Lower leg skin (tissue), 3 donors: ENCODE measurements around the gene ATXN3L.

ENCODE experiments used
- POLR2A ChIP-seq, 2 donors: fragments of 450-650 bp; IDR thresholded peaks; one replicate each; pipeline ENCODE4 v1.6.1; 2016 to 2017; ENCODE audit warnings: antibody characterized with exemption in 2 of 2, mild to moderate bottlenecking in 1 of 2, moderate library complexity in 1 of 2
- TF ChIP-seq, protein P1 (sequence below), 3 donors: fragments of 450-650 bp; IDR thresholded peaks; one replicate each; pipeline ENCODE4 v1.5.1; 2016; ENCODE audit warnings: antibody characterized with exemption in 3 of 3, mild to moderate bottlenecking in 3 of 3, moderate library complexity in 2 of 3

- TF ChIP-seq, protein P1, sequence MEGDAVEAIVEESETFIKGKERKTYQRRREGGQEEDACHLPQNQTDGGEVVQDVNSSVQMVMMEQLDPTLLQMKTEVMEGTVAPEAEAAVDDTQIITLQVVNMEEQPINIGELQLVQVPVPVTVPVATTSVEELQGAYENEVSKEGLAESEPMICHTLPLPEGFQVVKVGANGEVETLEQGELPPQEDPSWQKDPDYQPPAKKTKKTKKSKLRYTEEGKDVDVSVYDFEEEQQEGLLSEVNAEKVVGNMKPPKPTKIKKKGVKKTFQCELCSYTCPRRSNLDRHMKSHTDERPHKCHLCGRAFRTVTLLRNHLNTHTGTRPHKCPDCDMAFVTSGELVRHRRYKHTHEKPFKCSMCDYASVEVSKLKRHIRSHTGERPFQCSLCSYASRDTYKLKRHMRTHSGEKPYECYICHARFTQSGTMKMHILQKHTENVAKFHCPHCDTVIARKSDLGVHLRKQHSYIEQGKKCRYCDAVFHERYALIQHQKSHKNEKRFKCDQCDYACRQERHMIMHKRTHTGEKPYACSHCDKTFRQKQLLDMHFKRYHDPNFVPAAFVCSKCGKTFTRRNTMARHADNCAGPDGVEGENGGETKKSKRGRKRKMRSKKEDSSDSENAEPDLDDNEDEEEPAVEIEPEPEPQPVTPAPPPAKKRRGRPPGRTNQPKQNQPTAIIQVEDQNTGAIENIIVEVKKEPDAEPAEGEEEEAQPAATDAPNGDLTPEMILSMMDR (IDR thresholded peaks at IDR 0.05) = no peak
- TF ChIP-seq POLR2A (IDR thresholded peaks at IDR 0.05) = no peak
These were observed 7.8 kb upstream of the ATXN3L start for GRCh38 chrX:13327666-13328065.
